Neural progenitor cell (in vitro differentiated cells): ENCODE measurements around the gene LMF1.

Experiments
- CTCF ChIP-seq: fragments of 200-600 bp; sonication (generic); IDR thresholded peaks from 2 replicates; pipeline ENCODE4 v1.5.1; 2017; ENCODE audit warnings: antibody characterized with exemption, mild to moderate bottlenecking
- EZH2 ChIP-seq: fragments of 200-600 bp; sonication (generic); IDR thresholded peaks from 2 replicates; pipeline ENCODE4 v1.6.1; 2017; ENCODE audit warnings: antibody characterized with exemption, mild to moderate bottlenecking, moderate library complexity
- EZH2phosphoT487 ChIP-seq: fragments of 200-600 bp; sonication (generic); IDR thresholded peaks from 2 replicates; pipeline ENCODE4 v1.6.1; 2017; ENCODE audit warnings: antibody characterized with exemption

GRCh38 chr16:828891-829290 lies 141.9 kb downstream of the LMF1 start:
- TF ChIP-seq CTCF (no peak), EZH2 (no peak), EZH2phosphoT487 (no peak)
